NOMO-1 (cell line): ENCODE measurements around the gene FUT7.

Source experiments
- DNase-seq, 2 experiments: peaks; one replicate each; lab custom pipeline; 2025; ENCODE audit not compliant: unreplicated experiment in 2 of 2; lab: John Stamatoyannopoulos, UW

FUT7 gene

GRCh38 chr9:136985853-136986252 lies 46.0 kb downstream of the FUT7 start:
- DNase-seq: no peak

GRCh38 chr9:136985027-136985602 lies 46.8 kb downstream of the FUT7 start:
- no peak for DNase-seq

- no peak for DNase-seq
Measured at GRCh38 chr9:136984464-136985026, 47.3 kb downstream of the FUT7 start.

- DNase-seq: no peak
Measured at GRCh38 chr9:136983656-136984314, 48.1 kb downstream of the FUT7 start.

GRCh38 chr9:136983167-136983566 lies 48.7 kb downstream of the FUT7 start:
- no peak for DNase-seq

GRCh38 chr9:136982232-136983051 lies 49.4 kb downstream of the FUT7 start, which contains the start of gene LCNL1:
LCNL1 (plus strand) TSS chr9:136982993; CDS start chr9:136983587, 594 bp downstream.
- no peak for DNase-seq

- no peak for DNase-seq
Measured at GRCh38 chr9:136981588-136982231, 50.2 kb downstream of the FUT7 start.

GRCh38 chr9:136980669-136981478 lies 51.0 kb downstream of the FUT7 start:
- no peak for DNase-seq
